Measurements from ENCODE around the gene HMGCS2. TPM values are rescaled to one million over a fixed set of nuclear protein-coding genes. Genes with fewer than 3 reads are reported as not detected.

The HMGCS2 gene
- polyA plus RNA-seq, 1 experiment = not detected

DNA sequence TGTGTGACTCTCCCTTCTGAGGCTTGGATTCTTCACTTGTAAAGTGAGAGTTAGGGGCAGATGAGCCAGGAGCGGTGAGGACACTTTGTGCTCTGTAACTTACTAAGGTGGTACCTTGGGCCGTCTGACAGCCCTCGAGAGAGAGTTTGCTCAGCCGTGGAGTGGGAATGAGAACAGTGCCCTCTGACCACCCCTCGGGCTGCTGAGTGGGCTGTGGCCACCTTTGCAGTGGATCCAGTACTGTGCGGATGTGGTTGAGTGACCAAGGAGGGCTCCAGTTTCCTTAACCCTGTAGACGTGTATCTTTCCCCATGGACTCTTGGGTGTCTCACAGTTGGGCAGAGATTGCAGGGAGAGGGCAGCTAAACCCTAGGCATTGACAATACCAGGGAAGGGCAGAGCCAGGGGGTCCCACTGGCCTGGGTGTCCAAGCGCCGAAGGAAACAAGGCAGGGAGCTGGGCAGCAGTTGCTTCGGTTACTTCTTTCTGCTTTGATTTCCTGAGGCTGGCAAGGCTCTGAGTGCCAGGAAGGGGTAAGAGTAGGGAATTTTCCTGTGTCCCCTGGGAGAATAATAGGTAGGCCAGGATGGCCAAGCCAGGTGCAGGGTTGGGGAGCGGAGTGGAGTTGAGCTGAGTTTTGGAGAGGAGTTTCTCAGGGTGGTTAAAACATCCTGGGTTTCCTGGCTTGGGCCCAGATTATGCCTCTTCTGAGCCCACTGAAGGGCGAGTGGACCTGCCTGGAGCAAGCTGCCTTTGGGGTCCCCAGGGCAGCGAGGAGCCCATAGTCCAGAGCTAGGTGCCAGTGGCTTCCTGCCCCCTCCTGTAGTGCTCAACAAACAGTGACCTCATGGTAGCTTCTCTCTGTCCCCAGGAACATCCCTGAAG lies 27.6 kb downstream of the HMGCS2 start:
- no peak for TF ChIP-seq CTCF (IDR thresholded peaks at IDR 0.05; ENCODE audit: low read depth, low read length)
- Histone ChIP-seq H3K27ac (ENCODE audit: low read depth, low read length) (no peak overlapping the region), H3K4me3 (ENCODE audit: low read depth, low read length) (no peak overlapping the region), H3K9me3 (ENCODE audit: control insufficient read depth, insufficient read depth, low read length) (no peaks in the 10 kb centered on the region), H3K27me3 (ENCODE audit: control insufficient read depth, insufficient read depth, low read length) (no peaks in the 10 kb centered on the region)
- ChIA-PET POLR2A (no interaction called here), CTCF (interaction anchor here (1.0 to 1.1 kb wide), 2 partner anchors 26 to 68 kb away, joined by 3 read pairs; no protein-coding TSS in a partner anchor)
- DNase-seq (ENCODE audit: low read depth, low spot score) = no peak

DNA sequence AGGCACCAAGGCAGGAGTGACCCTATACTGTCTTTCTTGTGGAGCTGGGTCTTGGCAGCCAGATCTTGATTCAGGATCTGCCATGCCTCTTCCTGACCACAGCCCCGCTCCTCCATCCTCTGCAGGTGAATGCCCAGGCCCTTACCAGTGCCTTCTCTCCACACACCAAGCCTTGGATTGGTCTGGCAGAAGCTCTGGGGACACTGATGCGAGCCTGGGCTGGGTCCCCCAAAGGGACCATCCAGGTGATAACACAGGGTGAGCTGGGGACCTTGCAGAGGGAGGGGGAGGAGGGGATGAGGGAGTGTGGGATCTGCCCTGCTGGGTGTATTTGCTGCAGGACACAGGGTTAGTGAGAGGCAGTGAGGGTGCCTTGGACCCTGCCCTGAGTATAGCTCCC lies 28.4 kb downstream of the HMGCS2 start:
- no peak for DNase-seq (ENCODE audit: low read depth, low spot score)
- Histone ChIP-seq H3K4me3 (ENCODE audit: low read depth, low read length) (no peak overlapping the region), H3K27ac (ENCODE audit: low read depth, low read length) (no peak overlapping the region), H3K27me3 (ENCODE audit: control insufficient read depth, insufficient read depth, low read length) (no peaks in the 10 kb centered on the region), H3K9me3 (ENCODE audit: control insufficient read depth, insufficient read depth, low read length) (no peaks in the 10 kb centered on the region)
- no peak for TF ChIP-seq CTCF (IDR thresholded peaks at IDR 0.05; ENCODE audit: low read depth, low read length)
- ChIA-PET POLR2A (no interaction called here), CTCF (no interaction called here)

DNA sequence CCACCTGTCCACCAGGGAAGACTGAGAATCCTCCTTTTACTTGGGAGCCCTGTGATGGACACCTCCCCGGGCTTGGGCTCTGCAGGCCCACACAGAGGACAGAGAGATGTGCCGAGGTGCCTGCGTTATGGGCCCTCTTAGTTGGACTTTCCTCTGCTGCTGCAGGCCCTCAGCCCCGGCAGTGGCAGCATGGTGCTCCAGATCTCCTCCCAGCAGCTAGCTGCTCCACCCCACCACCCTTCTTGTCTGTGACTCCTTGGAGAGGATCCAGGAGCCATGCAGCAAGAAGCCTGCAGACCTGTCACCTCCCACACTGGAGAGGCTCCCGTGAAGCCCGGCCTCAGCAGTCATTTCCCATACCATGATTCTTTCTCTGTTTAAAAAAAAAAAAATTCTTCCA lies 29.6 kb downstream of the HMGCS2 start:
- POLR2A ChIA-PET = no interaction called here

GRCh38 chr1:119738100-119738720 lies 30.5 kb downstream of the HMGCS2 start:
- CTCF ChIA-PET = interaction anchor here (1.1 kb wide), 1 partner anchor 132 kb away, joined by 3 read pairs; no protein-coding TSS in a partner anchor
- no peak for TF ChIP-seq CTCF (IDR thresholded peaks at IDR 0.05; ENCODE audit: low read depth, low read length)
- DNase-seq (ENCODE audit: low read depth, low spot score) = no peak
- no peaks in the 10 kb centered on the region for H3K9me3 ChIP-seq (ENCODE audit: control insufficient read depth, insufficient read depth, low read length)
- no peak overlapping the region for H3K27ac ChIP-seq (ENCODE audit: low read depth, low read length)
- no peaks in the 10 kb centered on the region for H3K27me3 ChIP-seq (ENCODE audit: control insufficient read depth, insufficient read depth, low read length)
- H3K4me3 ChIP-seq (ENCODE audit: low read depth, low read length) = no peak overlapping the region
- POLR2A ChIA-PET = no interaction called here

More for the DNA sequence above, 29.6 kb downstream of the HMGCS2 start:
- no peak overlapping the region for H3K4me3 ChIP-seq (ENCODE audit: low read depth, low read length)
- no peaks in the 10 kb centered on the region for H3K9me3 ChIP-seq (ENCODE audit: control insufficient read depth, insufficient read depth, low read length)
- H3K27me3 ChIP-seq (ENCODE audit: control insufficient read depth, insufficient read depth, low read length) = no peaks in the 10 kb centered on the region
- no peak overlapping the region for H3K27ac ChIP-seq (ENCODE audit: low read depth, low read length)
- no peak for DNase-seq (ENCODE audit: low read depth, low spot score)
- TF ChIP-seq CTCF (IDR thresholded peaks at IDR 0.05; ENCODE audit: low read depth, low read length) = no peak
- CTCF ChIA-PET = interaction anchor here (1.1 kb wide), 1 partner anchor 131 kb away, joined by 3 read pairs; no protein-coding TSS in a partner anchor
